Lung (tissue), 12 donors: ENCODE data around the gene PRDM15. TPM values are rescaled to one million over a fixed set of nuclear protein-coding genes. Genes with fewer than 3 reads are reported as not detected.

Experiments used
- ATAC-seq: fragments of 200-7000 bp; cut with Tn5 transposase; one replicate; pipeline ENCODE4 v1.9.1; 2020; ENCODE audit warnings: moderate number of reproducible peaks; ENCODE audit not compliant: insufficient read depth, low FRiP score
- DNase-seq, 3 donors: peaks; one replicate each; pipeline ENCODE4 v3.0.0-alpha.2; 2013 to 2017
- H3K27ac ChIP-seq, 2 donors: one replicate each; pipeline ENCODE4 v1.5.1; 2013; ENCODE audit warnings: mild to moderate bottlenecking in 2 of 2, moderate library complexity in 2 of 2, control low read depth in 1 of 2, inconsistent platforms in 1 of 2, low read depth in 1 of 2, low read length in 1 of 2
- H3K27me3 ChIP-seq, 3 donors: one replicate each; pipeline ENCODE4 v1.5.1; 2013; ENCODE audit warnings: low read length in 2 of 3; ENCODE audit not compliant: control insufficient read depth in 3 of 3, insufficient read depth in 3 of 3
- H3K36me3 ChIP-seq, 4 donors: one replicate each; pipeline ENCODE4 v1.5.1; 2013; ENCODE audit warnings: low read length in 4 of 4, mild to moderate bottlenecking in 1 of 4, moderate library complexity in 1 of 4; ENCODE audit not compliant: control insufficient read depth in 4 of 4, insufficient read depth in 4 of 4
- H3K4me1 ChIP-seq, 5 donors: one replicate each; pipeline ENCODE4 v1.5.1; 2013; ENCODE audit warnings: low read length in 5 of 5, mild to moderate bottlenecking in 2 of 5, moderate library complexity in 1 of 5; ENCODE audit not compliant: control insufficient read depth in 5 of 5, insufficient read depth in 5 of 5
- H3K4me3 ChIP-seq: one replicate; pipeline ENCODE4 v1.5.1; 2013; ENCODE audit warnings: mild to moderate bottlenecking, control low read depth, moderate library complexity
- H3K9ac ChIP-seq, 2 donors: one replicate each; pipeline ENCODE4 v1.5.1; 2013; ENCODE audit warnings: low read length in 2 of 2, control low read depth in 1 of 2; ENCODE audit not compliant: insufficient read depth in 1 of 2
- H3K9me3 ChIP-seq, 4 donors: one replicate each; pipeline ENCODE4 v1.5.1; 2013; ENCODE audit warnings: low read length in 3 of 4, mild to moderate bottlenecking in 1 of 4, moderate library complexity in 1 of 4; ENCODE audit not compliant: control insufficient read depth in 4 of 4, insufficient read depth in 3 of 4
- WGBS, 2 donors: extraction: QIAGEN DNeasy Blood & Tissue Kit; methylation state at CpG; one replicate each; pipeline ENCODE4 v1.1.7; 2013; 5-methylcytosine and 5-hydroxymethylcytosine counted together
- polyA plus RNA-seq, 2 donors: library from polyadenylated mRNA; stranded (reverse); fragments of 200-250 nt; gene quantifications; one replicate each; pipeline ENCODE4 v1.2.1, GENCODE V29; 2013
- total RNA-seq, 2 donors: library from RNA; depleted of rRNA in 1 of 2; stranded (reverse); fragments of >200 nt in 1 of 2; gene quantifications; one replicate each; pipeline ENCODE4 v1.2.1, GENCODE V29; 2014 to 2021
- TF ChIP-seq, protein P1 (sequence below): IDR thresholded peaks from 2 replicates; pipeline ENCODE4 v1.5.1; 2012; ENCODE audit warnings: mild to moderate bottlenecking; ENCODE audit errors: control extremely low read depth, extremely low read depth
- donor health status: control.
- donor health status: control.
- donor health status: Bipolar disorder and iron deficiency.
- donor health status: healthy.
- donor health status: DM: yes; HTN: yes; CAD: no.

Gene PRDM15
- total and polyA plus RNA-seq, 4 donors: 2.4 to 7.2 (median 4.1) TPM

DNA sequence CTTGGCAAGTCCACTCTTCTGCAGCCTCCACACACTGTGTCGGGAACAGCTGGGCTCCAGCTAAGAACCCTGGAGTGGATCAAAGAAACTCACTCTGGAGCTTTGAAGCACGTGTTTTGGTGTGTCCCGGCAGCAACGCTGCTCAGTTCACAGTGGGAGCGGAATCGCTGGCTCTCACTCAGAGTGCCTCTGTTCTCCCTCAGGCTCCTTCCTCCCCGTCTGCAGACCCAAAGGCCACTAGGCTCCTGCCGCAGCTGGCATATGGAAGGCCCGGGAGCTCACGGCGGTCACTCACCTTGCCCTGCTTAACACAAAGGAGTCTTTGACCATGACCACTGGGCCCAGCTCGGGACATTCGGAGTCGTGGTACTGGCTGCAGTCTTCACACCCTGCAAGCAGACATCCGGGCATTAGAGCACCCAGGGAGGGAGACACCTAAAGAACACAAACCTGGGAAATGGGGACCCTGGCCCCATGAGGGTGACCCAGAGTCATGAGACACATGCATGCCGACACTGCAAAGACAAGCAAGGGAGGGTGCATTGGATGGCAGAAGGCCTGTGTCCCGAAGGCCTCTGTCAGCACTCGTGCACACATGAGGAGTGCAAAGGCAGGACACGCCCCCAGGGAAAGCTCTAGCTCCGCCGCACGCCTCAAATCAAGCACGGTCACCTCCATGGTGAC lies 19.7 kb downstream of the PRDM15 start:
- peaks cover 3 to 24% (median 8%) of the 10 kb centered on the region in 4 donors for H3K36me3 ChIP-seq
- 95 to 97% methylated on average over 23 of the region's 23 CpGs for WGBS, 2 donors
- H3K9me3 ChIP-seq: no peaks in the 10 kb centered on the region
- H3K27me3 ChIP-seq: no peaks in the 10 kb centered on the region
- no peak overlapping the region for H3K9ac ChIP-seq
- no peaks in the 10 kb centered on the region for H3K4me1 ChIP-seq
- DNase-seq: no peak
- ATAC-seq: no peak
- no peak overlapping the region for H3K27ac ChIP-seq
- TF ChIP-seq, protein P1, sequence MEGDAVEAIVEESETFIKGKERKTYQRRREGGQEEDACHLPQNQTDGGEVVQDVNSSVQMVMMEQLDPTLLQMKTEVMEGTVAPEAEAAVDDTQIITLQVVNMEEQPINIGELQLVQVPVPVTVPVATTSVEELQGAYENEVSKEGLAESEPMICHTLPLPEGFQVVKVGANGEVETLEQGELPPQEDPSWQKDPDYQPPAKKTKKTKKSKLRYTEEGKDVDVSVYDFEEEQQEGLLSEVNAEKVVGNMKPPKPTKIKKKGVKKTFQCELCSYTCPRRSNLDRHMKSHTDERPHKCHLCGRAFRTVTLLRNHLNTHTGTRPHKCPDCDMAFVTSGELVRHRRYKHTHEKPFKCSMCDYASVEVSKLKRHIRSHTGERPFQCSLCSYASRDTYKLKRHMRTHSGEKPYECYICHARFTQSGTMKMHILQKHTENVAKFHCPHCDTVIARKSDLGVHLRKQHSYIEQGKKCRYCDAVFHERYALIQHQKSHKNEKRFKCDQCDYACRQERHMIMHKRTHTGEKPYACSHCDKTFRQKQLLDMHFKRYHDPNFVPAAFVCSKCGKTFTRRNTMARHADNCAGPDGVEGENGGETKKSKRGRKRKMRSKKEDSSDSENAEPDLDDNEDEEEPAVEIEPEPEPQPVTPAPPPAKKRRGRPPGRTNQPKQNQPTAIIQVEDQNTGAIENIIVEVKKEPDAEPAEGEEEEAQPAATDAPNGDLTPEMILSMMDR: no peak
- H3K4me3 ChIP-seq: no peak overlapping the region

DNA sequence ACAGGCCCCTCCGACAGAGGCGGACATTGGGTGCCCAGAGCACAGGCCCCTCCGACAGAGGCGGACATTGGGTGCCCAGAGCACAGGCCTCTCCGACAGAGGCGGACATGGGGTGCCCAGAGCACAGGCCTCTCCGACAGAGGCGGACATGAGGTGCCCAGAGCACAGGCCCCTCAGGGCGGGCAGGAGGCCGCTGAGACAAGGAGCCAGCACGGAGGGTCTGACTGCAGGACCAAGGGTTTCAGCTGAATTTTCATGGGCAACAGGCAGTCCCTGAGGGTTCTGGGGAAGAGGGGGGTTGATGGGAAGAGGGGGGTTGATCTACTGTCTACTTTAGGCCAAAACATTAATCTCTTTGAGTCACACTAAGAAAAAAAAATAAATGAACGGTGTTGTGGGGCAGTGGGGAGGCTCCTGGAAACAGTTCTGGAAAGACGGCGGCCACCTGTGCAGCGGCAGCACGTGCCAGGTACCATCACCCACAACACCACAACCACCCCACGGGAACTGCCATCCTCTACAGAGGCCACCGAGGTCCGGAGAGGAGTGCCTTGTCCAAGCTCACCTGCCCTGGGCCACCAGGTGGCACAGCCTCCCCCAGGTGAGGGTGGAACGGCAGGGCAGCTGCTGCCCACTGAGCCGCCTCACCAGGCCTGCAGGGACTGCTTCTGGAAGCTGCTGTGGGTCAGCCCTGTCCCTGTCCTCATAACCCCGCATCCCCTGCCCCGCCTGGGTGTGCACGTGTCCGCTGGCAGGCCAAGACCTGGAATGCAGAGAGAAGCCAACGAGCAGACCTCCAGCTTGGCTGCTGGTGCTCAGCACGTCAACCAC lies 20.5 kb downstream of the PRDM15 start:
- ATAC-seq: no peak
- H3K9ac ChIP-seq: no peak overlapping the region
- DNase-seq: no peak
- no peak overlapping the region for H3K4me3 ChIP-seq
- H3K27me3 ChIP-seq: no peaks in the 10 kb centered on the region
- H3K27ac ChIP-seq: no peak overlapping the region
- TF ChIP-seq, protein P1: no peak
- H3K4me1 ChIP-seq: no peaks in the 10 kb centered on the region
- no peaks in the 10 kb centered on the region for H3K9me3 ChIP-seq
- WGBS, 2 donors: 96 to 97% methylated on average over 26 to 27 of the region's 27 CpGs
- H3K36me3 ChIP-seq: peaks cover 3 to 31% (median 12%) of the 10 kb centered on the region in 4 donors

DNA sequence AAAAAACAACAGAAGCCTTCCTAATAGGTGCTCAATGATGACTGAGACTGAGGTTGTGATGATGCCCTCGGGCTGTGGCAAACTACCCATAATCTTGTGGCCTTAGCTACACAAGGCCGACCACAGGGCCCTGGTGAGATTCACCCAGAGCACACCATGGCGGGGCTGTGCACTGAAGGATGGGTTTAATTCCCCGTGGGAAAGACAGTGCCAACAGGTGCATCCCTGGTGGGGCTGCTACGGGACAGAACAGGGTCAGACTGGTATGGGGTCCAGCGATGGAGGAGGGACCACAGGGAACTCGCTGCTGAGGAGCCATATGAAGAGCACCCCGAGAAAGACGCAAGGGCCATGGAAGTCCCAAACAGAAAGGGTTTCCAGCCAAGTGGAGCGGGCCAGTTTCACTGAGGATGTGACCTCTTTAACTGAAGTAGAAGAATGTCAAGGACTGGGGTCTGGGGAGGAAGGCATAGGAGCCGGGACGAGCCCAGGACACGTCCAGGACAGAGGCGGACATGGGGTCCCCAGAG lies 21.3 kb downstream of the PRDM15 start:
- Histone ChIP-seq H3K27ac (no peak overlapping the region), H3K36me3 (peaks cover 3 to 32% (median 13%) of the 10 kb centered on the region in 4 donors), H3K9me3 (no peaks in the 10 kb centered on the region), H3K27me3 (no peaks in the 10 kb centered on the region), H3K9ac (no peak overlapping the region), H3K4me3 (no peak overlapping the region), H3K4me1 (no peaks in the 10 kb centered on the region)
- 95 to 97% methylated on average over 14 of the region's 14 CpGs for WGBS, 2 donors
- TF ChIP-seq, protein P1: no peak
- no peak for ATAC-seq
- DNase-seq: no peak
